SK-N-SH (cell line): Measurements from ENCODE around the gene SYNJ2BP.
"Not testable (repeated sequence)": the region's sequence is repeated elsewhere in the genome, so short reads cannot be mapped to it uniquely, and the experiment has no call there.

Source experiments
- CHD2 ChIP-seq: fragments of 150-350 bp; IDR thresholded peaks from 2 replicates; pipeline ENCODE4 v1.6.1; 2018; ENCODE audit warnings: low read length; ENCODE audit not compliant: partially characterized antibody
- GABPA ChIP-seq: IDR thresholded peaks from 2 replicates; pipeline ENCODE4 v1.4.0; 2012; ENCODE audit warnings: low read depth, mild to moderate bottlenecking
- JUND ChIP-seq: IDR thresholded peaks from 2 replicates; pipeline ENCODE4 v1.4.0; 2012
- YY1 ChIP-seq: IDR thresholded peaks from 2 replicates; pipeline ENCODE4 v1.4.0; 2012; ENCODE audit warnings: low read depth, mild to moderate bottlenecking
- TF ChIP-seq, protein P1 (sequence below): fragments of 200-600 bp; sonication (generic); IDR thresholded peaks from 2 replicates; pipeline ENCODE4 v1.6.1; 2017; ENCODE audit warnings: antibody characterized with exemption, mild to moderate bottlenecking, moderate library complexity
- TF ChIP-seq, protein P2 (sequence below): IDR thresholded peaks from 2 replicates; pipeline ENCODE4 v1.4.0; 2012; ENCODE audit warnings: low read depth, borderline replicate concordance
- TF ChIP-seq, protein P3 (sequence below): fragments of 150-350 bp; IDR thresholded peaks from 2 replicates; pipeline ENCODE4 v1.6.1; 2017; ENCODE audit warnings: antibody characterized with exemption, low read length, low read depth, borderline replicate concordance
- TF ChIP-seq, protein P4 (sequence below): IDR thresholded peaks from 2 replicates; pipeline ENCODE4 v1.6.1; 2012; ENCODE audit warnings: mild to moderate bottlenecking, low read depth, low read length, moderate library complexity
- TF ChIP-seq, protein P5 (sequence below): IDR thresholded peaks from 2 replicates; pipeline ENCODE4; 2012

DNA sequence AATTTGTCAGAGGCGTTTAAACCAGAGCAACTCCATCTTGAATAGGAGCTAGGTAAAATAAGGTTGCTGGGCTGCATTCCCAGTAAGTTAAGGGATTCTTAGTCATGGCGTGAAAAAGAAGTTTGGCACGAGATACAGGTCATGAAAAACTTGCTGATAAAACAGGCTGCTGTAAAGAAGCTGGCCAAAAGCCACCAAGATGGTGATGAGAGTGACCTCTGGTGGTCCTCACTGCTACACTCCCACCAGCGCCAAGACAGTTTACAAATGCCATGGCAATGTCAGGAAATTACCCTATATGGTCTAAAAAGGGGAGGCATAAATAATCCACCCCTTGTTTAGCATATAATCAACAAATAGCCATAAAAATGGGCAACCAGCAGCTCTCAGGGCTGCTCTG is 13.6 kb downstream of the SYNJ2BP start:
- TF ChIP-seq YY1, JUND, GABPA, CHD2: not testable (repeated sequence)
- TF ChIP-seq, protein P1, sequence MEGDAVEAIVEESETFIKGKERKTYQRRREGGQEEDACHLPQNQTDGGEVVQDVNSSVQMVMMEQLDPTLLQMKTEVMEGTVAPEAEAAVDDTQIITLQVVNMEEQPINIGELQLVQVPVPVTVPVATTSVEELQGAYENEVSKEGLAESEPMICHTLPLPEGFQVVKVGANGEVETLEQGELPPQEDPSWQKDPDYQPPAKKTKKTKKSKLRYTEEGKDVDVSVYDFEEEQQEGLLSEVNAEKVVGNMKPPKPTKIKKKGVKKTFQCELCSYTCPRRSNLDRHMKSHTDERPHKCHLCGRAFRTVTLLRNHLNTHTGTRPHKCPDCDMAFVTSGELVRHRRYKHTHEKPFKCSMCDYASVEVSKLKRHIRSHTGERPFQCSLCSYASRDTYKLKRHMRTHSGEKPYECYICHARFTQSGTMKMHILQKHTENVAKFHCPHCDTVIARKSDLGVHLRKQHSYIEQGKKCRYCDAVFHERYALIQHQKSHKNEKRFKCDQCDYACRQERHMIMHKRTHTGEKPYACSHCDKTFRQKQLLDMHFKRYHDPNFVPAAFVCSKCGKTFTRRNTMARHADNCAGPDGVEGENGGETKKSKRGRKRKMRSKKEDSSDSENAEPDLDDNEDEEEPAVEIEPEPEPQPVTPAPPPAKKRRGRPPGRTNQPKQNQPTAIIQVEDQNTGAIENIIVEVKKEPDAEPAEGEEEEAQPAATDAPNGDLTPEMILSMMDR, result peak; percentile 16; the same call in 1 of the 2 replicates
- TF ChIP-seq, protein P2, sequence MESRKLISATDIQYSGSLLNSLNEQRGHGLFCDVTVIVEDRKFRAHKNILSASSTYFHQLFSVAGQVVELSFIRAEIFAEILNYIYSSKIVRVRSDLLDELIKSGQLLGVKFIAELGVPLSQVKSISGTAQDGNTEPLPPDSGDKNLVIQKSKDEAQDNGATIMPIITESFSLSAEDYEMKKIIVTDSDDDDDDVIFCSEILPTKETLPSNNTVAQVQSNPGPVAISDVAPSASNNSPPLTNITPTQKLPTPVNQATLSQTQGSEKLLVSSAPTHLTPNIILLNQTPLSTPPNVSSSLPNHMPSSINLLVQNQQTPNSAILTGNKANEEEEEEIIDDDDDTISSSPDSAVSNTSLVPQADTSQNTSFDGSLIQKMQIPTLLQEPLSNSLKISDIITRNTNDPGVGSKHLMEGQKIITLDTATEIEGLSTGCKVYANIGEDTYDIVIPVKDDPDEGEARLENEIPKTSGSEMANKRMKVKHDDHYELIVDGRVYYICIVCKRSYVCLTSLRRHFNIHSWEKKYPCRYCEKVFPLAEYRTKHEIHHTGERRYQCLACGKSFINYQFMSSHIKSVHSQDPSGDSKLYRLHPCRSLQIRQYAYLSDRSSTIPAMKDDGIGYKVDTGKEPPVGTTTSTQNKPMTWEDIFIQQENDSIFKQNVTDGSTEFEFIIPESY, result not testable (repeated sequence)
- TF ChIP-seq, protein P3, sequence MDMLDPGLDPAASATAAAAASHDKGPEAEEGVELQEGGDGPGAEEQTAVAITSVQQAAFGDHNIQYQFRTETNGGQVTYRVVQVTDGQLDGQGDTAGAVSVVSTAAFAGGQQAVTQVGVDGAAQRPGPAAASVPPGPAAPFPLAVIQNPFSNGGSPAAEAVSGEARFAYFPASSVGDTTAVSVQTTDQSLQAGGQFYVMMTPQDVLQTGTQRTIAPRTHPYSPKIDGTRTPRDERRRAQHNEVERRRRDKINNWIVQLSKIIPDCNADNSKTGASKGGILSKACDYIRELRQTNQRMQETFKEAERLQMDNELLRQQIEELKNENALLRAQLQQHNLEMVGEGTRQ, result not testable (repeated sequence)
- TF ChIP-seq, protein P4, sequence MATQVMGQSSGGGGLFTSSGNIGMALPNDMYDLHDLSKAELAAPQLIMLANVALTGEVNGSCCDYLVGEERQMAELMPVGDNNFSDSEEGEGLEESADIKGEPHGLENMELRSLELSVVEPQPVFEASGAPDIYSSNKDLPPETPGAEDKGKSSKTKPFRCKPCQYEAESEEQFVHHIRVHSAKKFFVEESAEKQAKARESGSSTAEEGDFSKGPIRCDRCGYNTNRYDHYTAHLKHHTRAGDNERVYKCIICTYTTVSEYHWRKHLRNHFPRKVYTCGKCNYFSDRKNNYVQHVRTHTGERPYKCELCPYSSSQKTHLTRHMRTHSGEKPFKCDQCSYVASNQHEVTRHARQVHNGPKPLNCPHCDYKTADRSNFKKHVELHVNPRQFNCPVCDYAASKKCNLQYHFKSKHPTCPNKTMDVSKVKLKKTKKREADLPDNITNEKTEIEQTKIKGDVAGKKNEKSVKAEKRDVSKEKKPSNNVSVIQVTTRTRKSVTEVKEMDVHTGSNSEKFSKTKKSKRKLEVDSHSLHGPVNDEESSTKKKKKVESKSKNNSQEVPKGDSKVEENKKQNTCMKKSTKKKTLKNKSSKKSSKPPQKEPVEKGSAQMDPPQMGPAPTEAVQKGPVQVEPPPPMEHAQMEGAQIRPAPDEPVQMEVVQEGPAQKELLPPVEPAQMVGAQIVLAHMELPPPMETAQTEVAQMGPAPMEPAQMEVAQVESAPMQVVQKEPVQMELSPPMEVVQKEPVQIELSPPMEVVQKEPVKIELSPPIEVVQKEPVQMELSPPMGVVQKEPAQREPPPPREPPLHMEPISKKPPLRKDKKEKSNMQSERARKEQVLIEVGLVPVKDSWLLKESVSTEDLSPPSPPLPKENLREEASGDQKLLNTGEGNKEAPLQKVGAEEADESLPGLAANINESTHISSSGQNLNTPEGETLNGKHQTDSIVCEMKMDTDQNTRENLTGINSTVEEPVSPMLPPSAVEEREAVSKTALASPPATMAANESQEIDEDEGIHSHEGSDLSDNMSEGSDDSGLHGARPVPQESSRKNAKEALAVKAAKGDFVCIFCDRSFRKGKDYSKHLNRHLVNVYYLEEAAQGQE, result not testable (repeated sequence)
- TF ChIP-seq, protein P5, sequence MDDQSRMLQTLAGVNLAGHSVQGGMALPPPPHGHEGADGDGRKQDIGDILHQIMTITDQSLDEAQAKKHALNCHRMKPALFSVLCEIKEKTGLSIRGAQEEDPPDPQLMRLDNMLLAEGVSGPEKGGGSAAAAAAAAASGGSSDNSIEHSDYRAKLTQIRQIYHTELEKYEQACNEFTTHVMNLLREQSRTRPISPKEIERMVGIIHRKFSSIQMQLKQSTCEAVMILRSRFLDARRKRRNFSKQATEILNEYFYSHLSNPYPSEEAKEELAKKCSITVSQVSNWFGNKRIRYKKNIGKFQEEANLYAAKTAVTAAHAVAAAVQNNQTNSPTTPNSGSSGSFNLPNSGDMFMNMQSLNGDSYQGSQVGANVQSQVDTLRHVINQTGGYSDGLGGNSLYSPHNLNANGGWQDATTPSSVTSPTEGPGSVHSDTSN, result not testable (repeated sequence)
